Adrenal gland (tissue), 12 donors: ENCODE measurements around the gene TMEM229B. TPM values are rescaled to one million over a fixed set of nuclear protein-coding genes. Genes with fewer than 3 reads are reported as not detected.

ENCODE experiments used
- DNase-seq, 7 donors: peaks; one replicate each; pipeline ENCODE4 v3.0.0-alpha.2; 2019 to 2020
- H3K27ac ChIP-seq, 5 donors: fragments of 200-600 bp; sonication (generic) in 4 of 5; 1 replicate in 3 of 5; 2 replicates in 2 of 5; pipeline versions ENCODE4 v1.5.1 to v1.8.0; 2016 to 2020; ENCODE audit warnings: mild to moderate bottlenecking in 1 of 5
- H3K27me3 ChIP-seq: fragments of 200-600 bp; 2 replicates; pipeline ENCODE4 v1.8.0; 2021
- H3K36me3 ChIP-seq, 2 donors: fragments of 200-600 bp; replicated peaks in 1 of 2; 1 replicate in 1 of 2; 2 replicates in 1 of 2; pipeline versions ENCODE4 v1.5.1 to v1.8.0; 2018 to 2022
- H3K4me1 ChIP-seq, 2 donors: fragments of 200-600 bp; replicated peaks in 1 of 2; 1 replicate in 1 of 2; 2 replicates in 1 of 2; pipeline versions ENCODE4 v1.5.1 to v1.8.0; 2018 to 2021
- H3K4me3 ChIP-seq, 4 donors: fragments of 200-600 bp; sonication (generic) in 3 of 4; one replicate each; pipeline ENCODE4 v1.5.1; 2016 to 2018
- H3K9me3 ChIP-seq, 3 donors: fragments of 200-600 bp; sonication (generic) in 1 of 3; replicated peaks in 1 of 3; 1 replicate in 2 of 3; 2 replicates in 1 of 3; pipeline versions ENCODE4 v1.5.1 to v1.8.0; 2016 to 2021
- POLR2A ChIP-seq, 2 donors: fragments of 450-650 bp; IDR thresholded peaks; one replicate each; pipeline ENCODE4 v1.6.1; 2017; ENCODE audit warnings: antibody characterized with exemption in 2 of 2, mild to moderate bottlenecking in 2 of 2, moderate library complexity in 1 of 2
- WGBS, 4 donors: extraction: QIAGEN DNeasy Blood & Tissue Kit in 2 of 4; methylation state at CpG; one replicate each; pipeline versions ENCODE4 v1.1.5 to v1.1.7; 2013 to 2017; 5-methylcytosine and 5-hydroxymethylcytosine counted together
- intact Hi-C, 2 donors: fragments of 100-400 bp; cut with DNase I; formaldehyde crosslinking; loops; one replicate each; pipeline versions ENCODE4 v1.14.1 to v1.15.0; 2022 to 2023
- polyA plus RNA-seq, 3 donors: library from polyadenylated mRNA; stranded (reverse); fragments of 200-250 nt in 2 of 3; fragments of 350-450 nt in 1 of 3; fragmentation: Illumina TruSeq in 1 of 3; extraction: RNeasy Lipid Tissue Mini Kit (QIAGEN cat#74804) in 1 of 3; gene quantifications; one replicate each; pipeline ENCODE4 v1.2.3, GENCODE V29; 2013 to 2014
- total RNA-seq, 9 donors: library from RNA; depleted of rRNA in 4 of 9; stranded (reverse); fragments of >200 nt in 4 of 9; fragments of 120-200 nt in 1 of 9; fragmentation: NEBNext Ultra II Directional in 1 of 9; extraction: Animal tissue kit (Norgen Biotek cat#: 25700) in 1 of 9; gene quantifications; one replicate each; pipeline versions ENCODE4 v1.1.0 to v1.2.4, GENCODE V29; 2013 to 2023
- TF ChIP-seq, protein P1 (sequence below), 6 experiments: fragments of 450-650 bp in 4 of 6; fragments of 200-600 bp in 2 of 6; sonication (generic) in 1 of 6; IDR thresholded peaks; 1 replicate in 5 of 6; 2 replicates in 1 of 6; pipeline versions ENCODE4 v1.5.1 to v1.8.0; 2016 to 2021; ENCODE audit warnings: antibody characterized with exemption in 6 of 6, mild to moderate bottlenecking in 2 of 6, moderate library complexity in 1 of 6
- donor health status: healthy with polysubstance abuse.
- donor health status: Bipolar disorder and iron deficiency.
- donor health status: DM: yes; HTN: yes; CAD: no.
- donor health status: DM: no; HTN: no; CAD: no.
- donor health status: DM: no; HTN: no; CAD: no.
- donor health status: DM: yes; HTN: yes; CAD: no.

TMEM229B gene
- total and polyA plus RNA-seq, 12 donors: 5.7 to 63.9 (median 32.7) TPM

DNA sequence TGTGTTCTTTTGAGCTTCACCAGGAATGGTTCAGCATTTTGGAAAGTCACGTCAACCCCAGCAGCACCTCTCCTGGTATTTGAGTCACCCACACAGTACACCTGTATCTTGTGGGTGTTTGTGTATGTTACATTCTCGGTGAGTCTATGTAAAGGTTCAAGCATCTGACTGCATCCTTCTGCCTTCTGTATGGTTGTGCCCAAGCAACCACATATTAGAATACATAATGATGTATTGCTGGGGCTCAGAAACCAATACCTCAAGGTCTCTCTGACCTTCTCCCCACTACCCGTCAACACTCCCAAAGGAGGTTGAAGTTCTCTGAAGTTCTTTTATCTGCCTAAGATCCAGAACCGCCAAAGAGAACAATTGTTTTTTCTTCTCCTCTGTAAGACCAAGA is 9.2 kb upstream of the TMEM229B start:
- Histone ChIP-seq H3K9me3 (peaks cover 0 to 6% (median 0%) of the 10 kb centered on the region in 3 donors), H3K36me3 (no peaks in the 10 kb centered on the region), H3K4me3 (no peak overlapping the region), H3K27ac (no peak overlapping the region), H3K4me1 (no peaks in the 10 kb centered on the region), H3K27me3 (no peaks in the 10 kb centered on the region)
- TF ChIP-seq, protein P1, sequence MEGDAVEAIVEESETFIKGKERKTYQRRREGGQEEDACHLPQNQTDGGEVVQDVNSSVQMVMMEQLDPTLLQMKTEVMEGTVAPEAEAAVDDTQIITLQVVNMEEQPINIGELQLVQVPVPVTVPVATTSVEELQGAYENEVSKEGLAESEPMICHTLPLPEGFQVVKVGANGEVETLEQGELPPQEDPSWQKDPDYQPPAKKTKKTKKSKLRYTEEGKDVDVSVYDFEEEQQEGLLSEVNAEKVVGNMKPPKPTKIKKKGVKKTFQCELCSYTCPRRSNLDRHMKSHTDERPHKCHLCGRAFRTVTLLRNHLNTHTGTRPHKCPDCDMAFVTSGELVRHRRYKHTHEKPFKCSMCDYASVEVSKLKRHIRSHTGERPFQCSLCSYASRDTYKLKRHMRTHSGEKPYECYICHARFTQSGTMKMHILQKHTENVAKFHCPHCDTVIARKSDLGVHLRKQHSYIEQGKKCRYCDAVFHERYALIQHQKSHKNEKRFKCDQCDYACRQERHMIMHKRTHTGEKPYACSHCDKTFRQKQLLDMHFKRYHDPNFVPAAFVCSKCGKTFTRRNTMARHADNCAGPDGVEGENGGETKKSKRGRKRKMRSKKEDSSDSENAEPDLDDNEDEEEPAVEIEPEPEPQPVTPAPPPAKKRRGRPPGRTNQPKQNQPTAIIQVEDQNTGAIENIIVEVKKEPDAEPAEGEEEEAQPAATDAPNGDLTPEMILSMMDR (IDR thresholded peaks at IDR 0.05): no peak
- no peak for TF ChIP-seq POLR2A (IDR thresholded peaks at IDR 0.05)
- DNase-seq: no peak
- 76 to 80% (median 77%) methylated on average over 4 of the region's 4 CpGs for WGBS, 4 donors
- intact Hi-C loops: no loop called here

- no peak overlapping the region for H3K4me3 ChIP-seq
- H3K9me3 ChIP-seq: peaks cover 0 to 6% (median 0%) of the 10 kb centered on the region in 3 donors
- no peak for DNase-seq
- H3K36me3 ChIP-seq: no peaks in the 10 kb centered on the region
- WGBS, 4 donors: 82 to 90% (median 88%) methylated on average over 8 to 13 of the region's 13 CpGs
- TF ChIP-seq, protein P1 (IDR thresholded peaks at IDR 0.05): no peak
- no peak for TF ChIP-seq POLR2A (IDR thresholded peaks at IDR 0.05)
- H3K4me1 ChIP-seq: no peaks in the 10 kb centered on the region
- no peaks in the 10 kb centered on the region for H3K27me3 ChIP-seq
- intact Hi-C loops: no loop called here
- no peak overlapping the region for H3K27ac ChIP-seq
These were observed 8.7 kb upstream of the TMEM229B start for GRCh38 chr14:67497216-67497615.

DNA sequence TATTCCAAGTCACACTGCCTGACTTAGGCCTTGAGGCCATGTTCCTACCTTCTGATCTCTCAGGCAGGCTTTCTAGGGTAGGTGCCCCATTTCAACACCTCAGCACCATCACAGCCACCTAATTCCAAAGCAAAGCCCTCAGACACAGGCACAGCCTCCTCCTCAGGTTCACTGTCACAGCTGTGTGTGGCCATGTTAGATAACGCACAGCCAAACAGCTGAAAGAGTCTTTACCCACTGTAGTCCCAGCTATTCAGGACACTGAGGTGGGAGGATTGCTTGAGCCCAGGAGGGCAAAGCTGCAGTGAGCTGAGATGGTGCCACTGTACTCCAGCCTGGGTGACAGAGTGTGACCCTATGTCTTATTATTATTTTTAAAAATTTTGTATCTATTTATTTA is 7.3 kb upstream of the TMEM229B start:
- no peak overlapping the region for H3K27ac ChIP-seq
- intact Hi-C loops: no loop called here
- 96 to 100% (median 99%) methylated on average over 1 of the region's 1 CpG for WGBS, 4 donors

GRCh38 chr14:67493092-67493717 is 4.7 kb upstream of the TMEM229B start:
- 96 to 97% (median 96%) methylated on average over 8 of the region's 8 CpGs for WGBS, 4 donors

More for the DNA sequence above, 7.3 kb upstream of the TMEM229B start:
- H3K9me3 ChIP-seq: peaks cover 0 to 6% (median 0%) of the 10 kb centered on the region in 3 donors
- H3K4me3 ChIP-seq: no peak overlapping the region
- H3K4me1 ChIP-seq: no peaks in the 10 kb centered on the region
- TF ChIP-seq POLR2A (IDR thresholded peaks at IDR 0.05): no peak
- TF ChIP-seq, protein P1 (IDR thresholded peaks at IDR 0.05): no peak
- no peaks in the 10 kb centered on the region for H3K36me3 ChIP-seq
- H3K27me3 ChIP-seq: no peaks in the 10 kb centered on the region
- no peak for DNase-seq

More at GRCh38 chr14:67493092-67493717, 4.7 kb upstream of the TMEM229B start:
- H3K27ac ChIP-seq: no peak overlapping the region
- peaks cover 0 to 10% of the 10 kb centered on the region in 2 donors for H3K4me1 ChIP-seq
- H3K27me3 ChIP-seq: no peaks in the 10 kb centered on the region
- no peak overlapping the region for H3K4me3 ChIP-seq
- no peak for DNase-seq
- H3K9me3 ChIP-seq: peaks cover 0 to 6% (median 0%) of the 10 kb centered on the region in 3 donors
- no peaks in the 10 kb centered on the region for H3K36me3 ChIP-seq
- TF ChIP-seq, protein P1 (IDR thresholded peaks at IDR 0.05): no peak
- TF ChIP-seq POLR2A (IDR thresholded peaks at IDR 0.05): no peak
- intact Hi-C loops: no loop called here
